ENCODE results near the gene STPG1. TPM values are rescaled to one million over a fixed set of nuclear protein-coding genes. Genes with fewer than 3 reads are reported as not detected.

Gene STPG1
- total RNA-seq, 4 donors from 2014 or later = 2.2 to 5.1 (median 3.5) TPM

- no peak for DNase-seq (ENCODE audit: low spot score)
- ATAC-seq (ENCODE audit: low FRiP score) = no peak
- TF ChIP-seq CTCF (IDR thresholded peaks at IDR 0.05) = no peak
Observed at GRCh38 chr1:24420547-24420946, 7.0 kb upstream of the STPG1 start.

GRCh38 chr1:24418898-24419628, 5.5 kb upstream of the STPG1 start:
- DNase-seq (ENCODE audit: low spot score) (no peak), ATAC-seq (ENCODE audit: low FRiP score) (peak; percentile 18)
- no peak for TF ChIP-seq CTCF (IDR thresholded peaks at IDR 0.05)

GRCh38 chr1:24417681-24418080, 4.1 kb upstream of the STPG1 start:
- DNase-seq (ENCODE audit: low spot score) = no peak

GRCh38 chr1:24416666-24417391, 3.2 kb upstream of the STPG1 start:
- no peak for ATAC-seq (ENCODE audit: low FRiP score)
- TF ChIP-seq CTCF (IDR thresholded peaks at IDR 0.05) = no peak
- no peak for DNase-seq (ENCODE audit: low spot score)

More at GRCh38 chr1:24417681-24418080, 4.1 kb upstream of the STPG1 start:
- TF ChIP-seq CTCF (IDR thresholded peaks at IDR 0.05) = no peak
- ATAC-seq (ENCODE audit: low FRiP score) = no peak

- no peak for TF ChIP-seq CTCF (IDR thresholded peaks at IDR 0.05)
- DNase-seq (ENCODE audit: low spot score) (no peak), ATAC-seq (ENCODE audit: low FRiP score) (no peak)
Observed at GRCh38 chr1:24415910-24416665, 2.5 kb upstream of the STPG1 start.

- peak; percentile 90 for ATAC-seq (ENCODE audit: low FRiP score)
- TF ChIP-seq CTCF (IDR thresholded peaks at IDR 0.05) = peak in 1 of 3 donors; percentile 30
- peak; percentile 99 for DNase-seq (ENCODE audit: low spot score)
Observed at GRCh38 chr1:24415334-24415909, 1.8 kb upstream of the STPG1 start, which contains the start of gene NIPAL3. Gene NIPAL3, plus strand, starts transcription at chr1:24415802. Its CDS starts 3,746 bp downstream, at chr1:24419548.

Data from omental fat pad (tissue), 4 donors.